HEK293T (cell line): ENCODE results near the gene NELFB.
"Not testable (repeated sequence)": the region's sequence is repeated elsewhere in the genome, so short reads cannot be mapped to it uniquely, and the experiment has no call there.

ENCODE experiments used
- CTCF ChIA-PET: fragments of 350-600 bp; formaldehyde crosslinking; extraction: SDS; loops from one replicate; lab custom pipeline; 2021; ENCODE audit warnings: antibody characterized with exemption, inconsistent platforms; lab: Yijun Ruan, JAX
- POLR2A ChIA-PET: fragments of 350-600 bp; formaldehyde crosslinking; extraction: SDS; loops from one replicate; lab custom pipeline; 2020; ENCODE audit warnings: antibody characterized with exemption, inconsistent platforms; lab: Yijun Ruan, JAX
- DNase-seq: peaks from one replicate; pipeline ENCODE4 v3.0.0; 2012; ENCODE audit warnings: mixed read lengths; ENCODE audit errors: extremely low spot score
- ARNT ChIP-seq: fragments of 450-650 bp; IDR thresholded peaks from 2 replicates; pipeline ENCODE4 v1.6.1; 2017; ENCODE audit warnings: mild to moderate bottlenecking
- BHLHE40 ChIP-seq: fragments of 450-650 bp; IDR thresholded peaks from 2 replicates; pipeline ENCODE4 v1.6.1; 2016; ENCODE audit warnings: mild to moderate bottlenecking, moderate library complexity, borderline replicate concordance
- CTBP1 ChIP-seq: fragments of 450-650 bp; IDR thresholded peaks from 2 replicates; pipeline ENCODE4 v1.6.1; 2016; ENCODE audit warnings: borderline replicate concordance
- ELF4 ChIP-seq: fragments of 450-650 bp; IDR thresholded peaks from 2 replicates; pipeline ENCODE4 v1.6.1; 2017; ENCODE audit warnings: antibody characterized with exemption
- FOXA1 ChIP-seq: fragments of 450-650 bp; IDR thresholded peaks from 2 replicates; pipeline ENCODE4 v1.6.1; 2016; ENCODE audit warnings: mild to moderate bottlenecking
- FOXK2 ChIP-seq: fragments of 450-650 bp; IDR thresholded peaks from 2 replicates; pipeline ENCODE4 v1.6.1; 2016; ENCODE audit warnings: mild to moderate bottlenecking
- FOXM1 ChIP-seq: fragments of 450-650 bp; IDR thresholded peaks from 2 replicates; pipeline ENCODE4 v1.6.1; 2017; ENCODE audit warnings: mild to moderate bottlenecking, borderline replicate concordance
- HDGF ChIP-seq: fragments of 450-650 bp; IDR thresholded peaks from 2 replicates; pipeline ENCODE4 v1.6.1; 2017; ENCODE audit warnings: antibody characterized with exemption, borderline replicate concordance
- L3MBTL2 ChIP-seq: fragments of 450-650 bp; conservative IDR thresholded peaks from 2 replicates; pipeline ENCODE4 v1.6.1; 2016; ENCODE audit warnings: mild to moderate bottlenecking
- LEF1 ChIP-seq: fragments of 450-650 bp; IDR thresholded peaks from 2 replicates; pipeline ENCODE4 v1.6.1; 2017; ENCODE audit warnings: mild to moderate bottlenecking, borderline replicate concordance
- NFRKB ChIP-seq: fragments of 450-650 bp; IDR thresholded peaks from 2 replicates; pipeline ENCODE4 v1.6.1; 2016; ENCODE audit warnings: mild to moderate bottlenecking, moderate library complexity
- PKNOX1 ChIP-seq: fragments of 450-650 bp; IDR thresholded peaks from 2 replicates; pipeline ENCODE4 v1.6.1; 2016
- SP1 ChIP-seq: fragments of 450-650 bp; IDR thresholded peaks from 2 replicates; pipeline ENCODE4 v1.6.1; 2017
- SUZ12 ChIP-seq: fragments of 450-650 bp; IDR thresholded peaks from 2 replicates; pipeline ENCODE4 v1.6.1; 2016; ENCODE audit warnings: mild to moderate bottlenecking
- TARDBP ChIP-seq: fragments of 450-650 bp; IDR thresholded peaks from 2 replicates; pipeline ENCODE4 v1.6.1; 2016
- ZNF384 ChIP-seq: fragments of 450-650 bp; IDR thresholded peaks from 2 replicates; pipeline ENCODE4 v1.6.1; 2016

NELFB gene

DNA sequence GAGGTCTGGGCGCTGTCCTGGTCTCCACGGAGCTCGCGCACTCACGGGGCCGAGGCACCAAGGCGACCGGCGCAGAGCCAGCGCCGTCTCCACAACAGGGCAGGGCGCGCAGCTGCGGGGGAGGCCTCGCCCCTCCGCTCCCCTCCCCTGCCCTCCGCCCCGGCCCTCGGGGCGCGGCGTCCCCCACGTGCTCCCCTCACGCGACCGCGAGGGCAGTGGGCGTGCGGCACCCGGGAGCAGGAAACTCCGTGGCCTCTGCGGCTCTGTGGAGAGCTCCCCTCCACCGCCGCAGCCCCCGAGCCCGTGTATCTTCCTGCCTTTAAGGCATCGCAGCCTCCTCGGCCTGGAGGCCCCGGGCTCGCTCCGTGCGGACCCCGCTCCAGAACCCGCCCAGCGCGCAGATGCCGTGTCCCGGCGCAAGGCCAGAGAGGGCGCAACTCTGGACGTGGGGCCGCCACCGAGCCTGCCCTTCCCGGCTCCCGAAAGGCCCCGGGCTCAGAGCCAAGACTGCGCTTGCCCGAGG, 14.7 kb upstream of the NELFB start:
- DNase-seq = peak; percentile 45
- ChIA-PET POLR2A (interaction anchor here (0.6 to 2.2 kb wide), 30 partner anchors 13 to 219 kb away, joined by 3 to 90 read pairs (median 5); partner anchors contain the start of genes CYSRT1, LRRC26, MAN1B1 and NELFB), CTCF (interaction anchor here (0.7 to 1.2 kb wide), 3 partner anchors 13 to 169 kb away, joined by 3 to 9 read pairs (median 3); partner anchors contain the start of gene RNF224)
- peak; percentile 82 for TF ChIP-seq L3MBTL2
- TF ChIP-seq FOXM1 = no peak

GRCh38 chr9:137240841-137241489, 14.2 kb upstream of the NELFB start, which contains the start of gene TUBB4B:
Gene TUBB4B, plus strand, starts transcription at chr9:137241287. Its CDS starts 74 bp downstream, at chr9:137241361.
- ChIA-PET CTCF (interaction anchor here (0.6 to 1.2 kb wide), 2 partner anchors 15 to 20 kb away, joined by 3 read pairs; no protein-coding TSS in a partner anchor), POLR2A (interaction anchor here (0.6 to 2.2 kb wide), 30 partner anchors 12 to 218 kb away, joined by 3 to 90 read pairs (median 5); partner anchors contain the start of genes CYSRT1, LRRC26, MAN1B1 and NELFB)
- TF ChIP-seq BHLHE40 (no peak), ZNF384 (no peak), FOXK2 (no peak), FOXA1 (no peak), LEF1 (peak; percentile 70; the same call in 1 of the 2 replicates), SP1 (no peak), CTBP1 (peak; percentile 31; the same call in 1 of the 2 replicates), L3MBTL2 (no peak), HDGF (no peak), ARNT (peak; percentile 68), FOXM1 (peak; percentile 100), TARDBP (no peak), SUZ12 (no peak), ELF4 (peak; percentile 96), PKNOX1 (peak; percentile 100), NFRKB (no peak)
- DNase-seq = peak; percentile 98

DNA sequence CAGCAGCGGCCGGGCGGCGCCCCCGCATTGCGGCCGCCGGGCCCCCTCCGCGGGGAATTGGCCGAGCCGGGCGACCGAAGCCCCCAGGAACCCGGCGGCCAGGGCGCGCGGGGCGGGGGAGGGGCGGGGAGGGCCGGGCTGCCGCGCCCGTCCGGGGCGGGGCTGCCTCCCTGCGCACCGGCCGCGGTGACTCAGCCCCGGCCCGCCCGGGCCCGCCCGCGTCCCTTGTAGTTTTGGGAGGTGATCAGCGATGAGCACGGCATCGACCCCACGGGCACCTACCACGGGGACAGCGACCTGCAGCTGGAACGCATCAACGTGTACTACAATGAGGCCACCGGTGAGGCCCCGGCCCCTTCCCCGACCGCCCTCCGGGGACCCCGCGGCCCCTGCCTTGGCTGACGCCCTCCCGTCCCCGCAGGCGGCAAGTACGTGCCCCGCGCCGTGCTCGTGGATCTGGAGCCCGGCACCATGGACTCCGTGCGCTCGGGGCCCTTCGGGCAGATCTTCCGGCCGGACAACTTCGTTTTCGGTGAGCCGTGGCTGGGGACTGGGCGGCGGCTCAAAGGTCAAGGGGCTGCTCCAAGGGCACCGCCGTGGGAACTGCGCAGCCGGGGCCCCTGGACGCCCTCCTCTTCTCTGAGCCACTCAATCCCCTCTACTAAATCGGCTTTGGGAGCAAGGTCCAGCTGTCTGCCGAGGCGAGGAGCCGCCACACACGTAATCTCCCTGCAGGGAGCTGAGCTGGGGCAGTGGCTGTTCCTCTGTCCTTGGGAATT, 13.4 kb upstream of the NELFB start:
- DNase-seq = peak; percentile 35
- CTCF ChIA-PET = interaction anchor here (0.6 kb wide), 1 partner anchor 19 kb away, joined by 3 read pairs; no protein-coding TSS in a partner anchor

DNA sequence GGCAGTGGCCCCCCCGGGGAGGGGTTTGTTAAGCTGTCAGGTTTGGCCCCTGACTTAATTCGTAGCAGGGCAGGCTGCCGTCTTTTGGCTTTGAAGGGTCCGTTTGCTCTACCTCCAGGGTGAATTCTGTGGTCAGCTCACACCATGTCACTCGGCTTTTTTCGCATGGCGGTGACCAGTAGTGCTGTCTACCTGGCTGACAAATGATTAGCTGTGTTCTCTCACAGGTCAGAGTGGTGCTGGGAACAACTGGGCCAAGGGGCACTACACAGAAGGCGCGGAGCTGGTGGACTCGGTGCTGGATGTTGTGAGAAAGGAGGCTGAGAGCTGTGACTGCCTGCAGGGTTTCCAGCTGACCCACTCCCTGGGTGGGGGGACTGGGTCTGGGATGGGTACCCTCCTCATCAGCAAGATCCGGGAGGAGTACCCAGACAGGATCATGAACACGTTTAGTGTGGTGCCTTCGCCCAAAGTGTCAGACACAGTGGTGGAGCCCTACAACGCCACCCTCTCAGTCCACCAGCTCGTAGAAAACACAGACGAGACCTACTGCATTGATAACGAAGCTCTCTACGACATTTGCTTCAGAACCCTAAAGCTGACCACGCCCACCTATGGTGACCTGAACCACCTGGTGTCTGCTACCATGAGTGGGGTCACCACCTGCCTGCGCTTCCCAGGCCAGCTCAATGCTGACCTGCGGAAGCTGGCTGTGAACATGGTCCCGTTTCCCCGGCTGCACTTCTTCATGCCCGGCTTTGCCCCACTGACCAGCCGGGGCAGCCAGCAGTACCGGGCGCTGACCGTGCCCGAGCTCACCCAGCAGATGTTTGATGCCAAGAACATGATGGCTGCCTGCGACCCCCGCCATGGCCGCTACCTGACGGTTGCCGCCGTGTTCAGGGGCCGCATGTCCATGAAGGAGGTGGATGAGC, 12.6 kb upstream of the NELFB start:
- POLR2A ChIA-PET = interaction anchor here (0.7 to 4.4 kb wide), 7 partner anchors 11 to 196 kb away, joined by 3 to 44 read pairs (median 4); partner anchors contain the start of genes ANAPC2, NELFB, RNF208 and SSNA1

More for the DNA sequence above, 13.4 kb upstream of the NELFB start:
- POLR2A ChIA-PET = interaction anchor here (0.7 to 4.4 kb wide), 16 partner anchors 12 to 195 kb away, joined by 3 to 90 read pairs (median 4); partner anchors contain the start of genes ANAPC2, MAN1B1, NELFB and RNF208
- TF ChIP-seq TARDBP = no peak
- no peak for TF ChIP-seq FOXK2
- no peak for TF ChIP-seq HDGF
- no peak for TF ChIP-seq ARNT
- TF ChIP-seq CTBP1 = no peak
- TF ChIP-seq ZNF384 = no peak
- no peak for TF ChIP-seq LEF1

DNA sequence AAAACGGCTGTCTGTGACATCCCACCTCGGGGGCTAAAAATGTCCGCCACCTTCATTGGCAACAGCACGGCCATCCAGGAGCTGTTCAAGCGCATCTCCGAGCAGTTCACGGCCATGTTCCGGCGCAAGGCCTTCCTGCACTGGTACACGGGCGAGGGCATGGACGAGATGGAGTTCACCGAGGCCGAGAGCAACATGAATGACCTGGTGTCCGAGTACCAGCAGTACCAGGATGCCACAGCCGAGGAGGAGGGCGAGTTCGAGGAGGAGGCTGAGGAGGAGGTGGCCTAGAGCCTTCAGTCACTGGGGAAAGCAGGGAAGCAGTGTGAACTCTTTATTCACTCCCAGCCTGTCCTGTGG, 11.9 kb upstream of the NELFB start:
- CTCF ChIA-PET, DNase-seq: not testable (repeated sequence)
- POLR2A ChIA-PET = interaction anchor here (1.2 to 4.4 kb wide), 3 partner anchors 11 to 45 kb away, joined by 3 to 44 read pairs (median 7); partner anchors contain the start of genes NELFB and RNF208

More for the DNA sequence above, 12.6 kb upstream of the NELFB start:
- TF ChIP-seq FOXM1 (no peak), PKNOX1 (no peak), ARNT (no peak), FOXK2 (no peak), ZNF384 (no peak)
- CTCF ChIA-PET = no interaction called here
- no peak for DNase-seq
